Measurements from ENCODE around the gene ABCA12.

DNA sequence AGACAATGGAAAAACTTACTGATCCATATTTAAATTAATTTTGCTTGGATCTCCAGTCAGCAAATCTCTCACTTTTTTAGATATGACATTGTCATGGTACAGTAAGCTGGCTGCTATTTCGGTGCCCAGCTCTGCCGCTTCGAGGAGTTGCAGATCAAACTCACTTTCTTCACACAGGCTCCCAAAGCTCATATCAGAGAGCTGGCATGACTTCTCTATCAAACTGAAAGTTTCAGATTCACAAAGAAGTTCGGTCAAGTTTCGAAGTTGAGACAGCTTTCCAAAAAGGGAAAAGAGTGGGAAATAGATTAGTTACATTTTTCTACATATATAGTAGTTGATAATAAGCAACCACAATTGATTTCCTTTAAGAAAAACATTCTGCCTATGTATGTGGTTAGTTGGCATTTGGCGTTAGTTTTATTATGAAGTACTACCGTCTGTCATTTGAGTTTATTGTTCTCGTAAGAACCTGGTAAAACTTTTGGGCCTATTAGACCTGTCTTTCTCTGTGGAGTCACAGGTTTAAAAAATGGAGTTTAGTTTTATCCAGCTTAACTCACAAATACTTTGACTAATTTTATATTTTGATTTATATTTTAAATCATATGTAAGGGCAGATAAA, 118.8 kb downstream of the ABCA12 start:
- TF ChIP-seq, protein P1, sequence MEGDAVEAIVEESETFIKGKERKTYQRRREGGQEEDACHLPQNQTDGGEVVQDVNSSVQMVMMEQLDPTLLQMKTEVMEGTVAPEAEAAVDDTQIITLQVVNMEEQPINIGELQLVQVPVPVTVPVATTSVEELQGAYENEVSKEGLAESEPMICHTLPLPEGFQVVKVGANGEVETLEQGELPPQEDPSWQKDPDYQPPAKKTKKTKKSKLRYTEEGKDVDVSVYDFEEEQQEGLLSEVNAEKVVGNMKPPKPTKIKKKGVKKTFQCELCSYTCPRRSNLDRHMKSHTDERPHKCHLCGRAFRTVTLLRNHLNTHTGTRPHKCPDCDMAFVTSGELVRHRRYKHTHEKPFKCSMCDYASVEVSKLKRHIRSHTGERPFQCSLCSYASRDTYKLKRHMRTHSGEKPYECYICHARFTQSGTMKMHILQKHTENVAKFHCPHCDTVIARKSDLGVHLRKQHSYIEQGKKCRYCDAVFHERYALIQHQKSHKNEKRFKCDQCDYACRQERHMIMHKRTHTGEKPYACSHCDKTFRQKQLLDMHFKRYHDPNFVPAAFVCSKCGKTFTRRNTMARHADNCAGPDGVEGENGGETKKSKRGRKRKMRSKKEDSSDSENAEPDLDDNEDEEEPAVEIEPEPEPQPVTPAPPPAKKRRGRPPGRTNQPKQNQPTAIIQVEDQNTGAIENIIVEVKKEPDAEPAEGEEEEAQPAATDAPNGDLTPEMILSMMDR (IDR thresholded peaks at IDR 0.05) = no peak
- TF ChIP-seq EZH2phosphoT487 (IDR thresholded peaks at IDR 0.05) = no peak
